BJ (cell line): Measurements from ENCODE around the gene EHMT2. TPM values are rescaled to one million over a fixed set of nuclear protein-coding genes. Genes with fewer than 3 reads are reported as not detected.
"Not testable (repeated sequence)": the region's sequence is repeated elsewhere in the genome, so short reads cannot be mapped to it uniquely, and the experiment has no call there.

Source experiments
- CTCF ChIA-PET: fragments of 350-600 bp; formaldehyde crosslinking; extraction: SDS; loops from one replicate; lab custom pipeline; 2021; ENCODE audit warnings: antibody characterized with exemption, inconsistent platforms; lab: Yijun Ruan, JAX
- POLR2A ChIA-PET: fragments of 300-600 bp; sonication (Branson Sonifier 250); formaldehyde crosslinking; extraction: SDS; loops from one replicate; lab custom pipeline; 2021; ENCODE audit warnings: antibody characterized with exemption; lab: Charles Lee
- DNase-seq: peaks from one replicate; pipeline ENCODE4 v3.0.0-alpha.2; 2011; ENCODE audit warnings: low read depth
- H3K27me3 ChIP-seq: 2 replicates; pipeline ENCODE4 v1.6.0; 2011; ENCODE audit warnings: low read length; ENCODE audit not compliant: control insufficient read depth, insufficient read depth
- H3K36me3 ChIP-seq: 2 replicates; pipeline ENCODE4 v1.5.1; 2011; ENCODE audit warnings: low read length; ENCODE audit not compliant: control insufficient read depth, insufficient read depth
- H3K4me3 ChIP-seq: 2 replicates; pipeline ENCODE4 v1.5.1; 2011; ENCODE audit warnings: low read depth, mild to moderate bottlenecking, control low read depth, low read length
- polyA plus RNA-seq: library from polyadenylated mRNA; depleted of rRNA; stranded (reverse); fragments of >200 nt; gene quantifications from 2 replicates; pipeline ENCODE4 v1.2.3, GENCODE V29; 2011
- TF ChIP-seq, protein P1 (sequence below): IDR thresholded peaks from 2 replicates; pipeline ENCODE4 v1.5.1; 2011; ENCODE audit warnings: low read depth, mild to moderate bottlenecking, control low read depth, inconsistent platforms, low read length, moderate library complexity; ENCODE audit not compliant: insufficient read depth

EHMT2 gene
- polyA plus RNA-seq, 1 experiment = 32.8 TPM

DNA sequence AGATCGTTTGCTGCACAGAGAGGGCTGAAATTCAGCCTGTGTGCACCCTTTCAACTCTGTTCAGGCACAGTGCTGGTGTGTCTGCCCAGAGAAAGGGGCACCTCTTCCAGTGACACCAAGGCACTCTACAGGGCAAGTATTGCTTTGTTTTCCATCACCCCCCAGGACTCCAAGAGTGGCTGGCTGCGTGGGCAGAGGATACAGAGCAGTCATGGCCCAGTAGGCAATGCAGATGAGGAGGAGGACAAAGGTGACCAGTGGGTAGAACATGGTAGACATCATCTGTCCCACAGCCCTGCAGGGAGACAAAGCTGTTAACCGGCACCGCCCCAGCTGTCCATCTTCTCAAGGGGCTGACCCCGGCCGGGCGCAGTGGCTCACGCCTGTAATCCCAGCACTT, 28.2 kb downstream of the EHMT2 start:
- POLR2A ChIA-PET = no interaction called here
- no peak for DNase-seq

DNA sequence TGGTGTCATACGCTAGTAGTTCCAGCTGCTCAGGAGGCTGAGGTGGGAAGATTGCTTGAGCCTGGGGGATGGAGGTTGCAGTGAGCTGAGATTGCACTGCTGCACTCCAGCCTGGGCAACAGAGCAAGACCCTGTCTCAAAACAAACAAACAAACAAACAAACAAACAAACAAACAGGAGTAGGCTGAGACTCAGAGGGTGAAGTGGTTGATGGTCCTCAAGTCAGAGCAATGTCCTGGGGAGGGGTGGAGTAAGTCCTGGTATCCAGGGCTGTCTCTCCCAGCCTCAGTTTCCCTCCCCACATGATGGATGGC, 28.9 kb downstream of the EHMT2 start:
- CTCF ChIA-PET = interaction anchor here (0.8 to 1.2 kb wide), 2 partner anchors 21 to 131 kb away, joined by 3 to 9 read pairs; no protein-coding TSS in a partner anchor
- H3K4me3 ChIP-seq, H3K27me3 ChIP-seq, DNase-seq, H3K36me3 ChIP-seq, POLR2A ChIA-PET: not testable (repeated sequence)

More for the DNA sequence above, 28.2 kb downstream of the EHMT2 start:
- TF ChIP-seq, protein P1, sequence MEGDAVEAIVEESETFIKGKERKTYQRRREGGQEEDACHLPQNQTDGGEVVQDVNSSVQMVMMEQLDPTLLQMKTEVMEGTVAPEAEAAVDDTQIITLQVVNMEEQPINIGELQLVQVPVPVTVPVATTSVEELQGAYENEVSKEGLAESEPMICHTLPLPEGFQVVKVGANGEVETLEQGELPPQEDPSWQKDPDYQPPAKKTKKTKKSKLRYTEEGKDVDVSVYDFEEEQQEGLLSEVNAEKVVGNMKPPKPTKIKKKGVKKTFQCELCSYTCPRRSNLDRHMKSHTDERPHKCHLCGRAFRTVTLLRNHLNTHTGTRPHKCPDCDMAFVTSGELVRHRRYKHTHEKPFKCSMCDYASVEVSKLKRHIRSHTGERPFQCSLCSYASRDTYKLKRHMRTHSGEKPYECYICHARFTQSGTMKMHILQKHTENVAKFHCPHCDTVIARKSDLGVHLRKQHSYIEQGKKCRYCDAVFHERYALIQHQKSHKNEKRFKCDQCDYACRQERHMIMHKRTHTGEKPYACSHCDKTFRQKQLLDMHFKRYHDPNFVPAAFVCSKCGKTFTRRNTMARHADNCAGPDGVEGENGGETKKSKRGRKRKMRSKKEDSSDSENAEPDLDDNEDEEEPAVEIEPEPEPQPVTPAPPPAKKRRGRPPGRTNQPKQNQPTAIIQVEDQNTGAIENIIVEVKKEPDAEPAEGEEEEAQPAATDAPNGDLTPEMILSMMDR = no peak
- no peak overlapping the region for H3K4me3 ChIP-seq
- H3K36me3 ChIP-seq = no peaks in the 10 kb centered on the region
- CTCF ChIA-PET = no interaction called here
- H3K27me3 ChIP-seq = peaks cover 2% of the 10 kb centered on the region; the same call in 1 of the 2 replicates

GRCh38 chr6:31865205-31866118, 32.0 kb downstream of the EHMT2 start:
- no peak for DNase-seq
- Histone ChIP-seq H3K4me3 (no peak overlapping the region), H3K36me3 (no peaks in the 10 kb centered on the region), H3K27me3 (no peaks in the 10 kb centered on the region)
- CTCF ChIA-PET = interaction anchor here (0.7 to 2.6 kb wide), 3 partner anchors 23 to 87 kb away, joined by 3 to 6 read pairs (median 4); no protein-coding TSS in a partner anchor
- POLR2A ChIA-PET = no interaction called here
- TF ChIP-seq, protein P1 = no peak

DNA sequence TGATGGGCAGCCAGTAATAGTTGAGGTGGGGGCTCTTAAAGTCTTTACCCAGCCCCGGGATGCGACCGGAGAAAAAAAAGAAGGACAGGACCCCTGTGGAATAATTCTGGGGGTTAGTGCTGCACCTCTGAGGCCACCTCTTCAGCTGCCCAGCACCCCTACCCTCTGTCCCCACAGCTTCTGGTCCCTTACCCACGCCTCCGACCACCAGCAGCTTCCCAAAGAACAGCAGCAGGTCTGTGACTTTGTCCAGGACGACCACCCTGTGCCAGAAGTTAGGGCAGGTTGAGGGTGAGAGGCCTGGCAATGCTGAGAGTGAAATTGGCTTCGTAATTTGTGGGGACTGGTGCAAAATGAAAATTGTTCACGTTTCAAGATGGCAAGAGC, 32.7 kb downstream of the EHMT2 start:
- Histone ChIP-seq H3K4me3 (no peak overlapping the region), H3K36me3 (peaks cover 4% of the 10 kb centered on the region), H3K27me3 (no peaks in the 10 kb centered on the region)
- ChIA-PET CTCF (interaction anchor here (1.0 to 2.6 kb wide), 2 partner anchors 24 to 88 kb away, joined by 4 to 6 read pairs; no protein-coding TSS in a partner anchor), POLR2A (no interaction called here)
- TF ChIP-seq, protein P1 = no peak
- DNase-seq = no peak

DNA sequence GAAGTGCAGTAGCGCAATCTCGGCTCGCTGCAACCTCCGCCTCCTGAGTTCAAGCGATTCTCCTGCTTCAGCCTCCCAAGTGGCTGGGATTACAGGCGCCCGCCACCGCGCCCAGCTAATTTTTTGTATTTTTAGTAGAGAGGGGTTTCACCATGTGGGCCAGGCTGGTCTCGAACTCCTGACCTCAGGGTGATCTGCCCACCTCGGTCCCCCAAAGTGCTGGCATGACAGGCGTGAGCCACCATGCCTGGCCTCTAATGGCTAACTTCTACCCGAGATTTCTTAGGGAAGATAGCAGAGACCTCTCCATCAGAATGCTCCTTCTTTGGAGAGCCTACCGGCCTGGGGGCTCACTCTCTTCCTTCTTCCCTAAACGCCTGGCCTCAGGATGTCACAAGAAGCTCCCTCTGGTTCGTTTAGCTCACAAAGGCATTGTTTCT, 33.4 kb downstream of the EHMT2 start:
- DNase-seq, H3K36me3 ChIP-seq, H3K27me3 ChIP-seq, POLR2A ChIA-PET: not testable (repeated sequence)
- H3K4me3 ChIP-seq = peak overlapping the region; percentile 66
- CTCF ChIA-PET = interaction anchor here (0.7 to 2.6 kb wide), 4 partner anchors 87 to 150 kb away, joined by 3 to 6 read pairs (median 5); no protein-coding TSS in a partner anchor
